ENCODE results near the gene CCDC40.
A peak's percentile ranks its signal among the peaks of the same experiment; 100 is the strongest.
"Not testable (repeated sequence)": the region's sequence is repeated elsewhere in the genome, so short reads cannot be mapped to it uniquely, and the experiment has no call there.

The CCDC40 gene

DNA sequence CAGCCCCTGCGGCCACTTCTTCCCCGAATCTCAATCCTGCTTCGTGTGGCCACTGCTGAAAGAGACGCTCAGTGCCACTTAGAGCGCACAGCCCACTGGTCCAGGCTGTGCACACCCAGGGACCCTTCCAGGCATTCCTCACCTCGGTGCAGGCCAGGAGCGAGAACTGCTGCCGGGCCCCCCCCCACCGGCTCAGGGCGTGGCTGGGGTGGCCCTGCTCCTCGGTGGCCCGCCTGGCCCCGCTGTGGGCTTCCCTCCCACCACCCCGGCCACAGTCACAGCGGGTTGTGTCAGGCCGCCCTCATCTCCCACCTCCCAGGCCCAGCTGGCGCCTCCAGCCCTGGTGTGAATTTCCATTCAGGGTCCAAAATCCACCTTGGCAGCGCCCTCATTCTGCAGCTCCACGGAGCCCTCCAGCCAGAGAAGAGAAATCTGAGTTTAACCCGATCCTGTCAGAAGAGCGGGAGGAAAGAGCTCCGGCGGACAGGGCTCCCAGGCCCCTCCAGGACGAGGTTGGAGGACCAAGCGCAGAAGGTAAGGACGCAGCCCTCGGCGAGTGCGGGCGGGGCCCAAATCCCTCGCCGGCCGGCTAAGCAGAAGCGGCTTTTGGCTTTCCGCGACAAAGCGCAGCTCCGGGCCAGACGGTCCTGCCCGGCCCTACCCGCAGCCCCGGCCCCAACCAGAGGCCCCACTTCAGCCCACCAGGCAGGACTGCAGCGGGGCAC, 12.8 kb upstream of the CCDC40 start:
- DNase-seq (ENCODE audit: low read depth), result no peak

DNA sequence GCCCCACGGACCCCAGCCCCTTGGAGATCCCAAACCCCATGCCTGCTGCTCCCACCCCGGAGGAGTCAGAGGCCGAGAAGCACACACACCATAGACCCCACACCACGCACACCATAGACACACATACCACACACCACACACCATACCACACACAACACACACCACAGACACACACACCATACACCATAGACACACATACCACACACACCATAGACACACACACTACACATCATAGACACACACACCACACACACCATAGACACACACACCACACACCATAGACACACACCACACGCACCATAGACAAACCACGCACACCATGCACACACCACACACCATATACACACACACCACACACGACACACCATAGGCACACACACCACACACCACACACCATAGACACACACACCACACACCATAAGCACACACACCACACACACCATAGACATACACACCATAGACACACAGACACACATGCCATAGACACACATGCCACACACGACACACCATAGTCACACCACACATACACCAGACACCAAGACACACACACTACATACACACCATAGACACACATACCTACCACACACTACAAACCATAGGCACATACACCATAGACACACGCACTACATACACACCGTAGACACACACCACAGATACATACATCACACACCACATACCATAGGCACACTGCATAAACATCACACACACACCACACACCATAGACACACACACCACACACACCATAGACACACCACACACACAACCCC, 12.1 kb upstream of the CCDC40 start:
- no peak for DNase-seq (ENCODE audit: low read depth)

- DNase-seq (ENCODE audit: low read depth), result no peak
Observed at GRCh38 chr17:80025140-80025539, 11.3 kb upstream of the CCDC40 start.

DNA sequence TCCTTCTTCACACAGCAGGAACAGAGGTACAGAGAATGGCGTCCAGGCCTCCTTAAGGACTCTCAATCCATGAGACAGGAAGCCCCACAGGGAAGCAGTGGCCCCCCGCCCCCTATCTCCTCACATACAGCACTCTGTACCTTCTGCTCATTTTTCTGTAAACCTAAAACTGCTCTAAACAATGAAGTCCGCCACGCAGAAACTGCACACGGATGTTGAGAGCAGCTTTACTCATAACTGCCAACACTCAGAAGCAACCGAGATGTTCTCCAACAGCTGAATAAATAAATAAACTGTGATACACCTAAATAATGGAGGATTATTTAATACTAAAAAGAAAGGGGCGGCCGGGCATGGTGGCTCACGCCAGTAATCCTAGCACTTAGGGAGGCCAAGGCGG, 10.6 kb upstream of the CCDC40 start:
- DNase-seq (ENCODE audit: low read depth), result no peak

- DNase-seq (ENCODE audit: low read depth), result no peak
Observed at GRCh38 chr17:80026359-80027042, 9.9 kb upstream of the CCDC40 start.

DNA sequence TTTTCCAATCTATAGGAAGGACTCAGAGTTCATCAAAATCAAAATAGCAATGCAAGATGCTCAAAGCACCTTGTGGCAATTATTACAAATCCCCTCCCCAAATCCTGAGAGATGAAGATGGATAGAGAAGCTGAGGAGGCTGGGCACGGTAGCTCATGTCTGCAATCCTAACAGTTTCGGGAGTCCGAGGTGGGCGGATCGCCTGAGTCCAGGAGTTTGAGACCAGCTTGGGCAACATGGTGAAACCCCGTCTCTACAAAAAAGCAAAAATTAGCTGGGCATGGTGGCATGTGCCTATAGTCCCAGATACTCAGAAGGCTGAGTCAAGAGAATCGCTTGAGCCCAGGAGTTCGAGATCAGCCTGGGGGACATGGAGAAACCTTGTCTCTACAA, 9.4 kb upstream of the CCDC40 start:
- DNase-seq (ENCODE audit: low read depth), result no peak

GRCh38 chr17:80028030-80028429, 8.4 kb upstream of the CCDC40 start:
- DNase-seq (ENCODE audit: low read depth), result no peak

DNA sequence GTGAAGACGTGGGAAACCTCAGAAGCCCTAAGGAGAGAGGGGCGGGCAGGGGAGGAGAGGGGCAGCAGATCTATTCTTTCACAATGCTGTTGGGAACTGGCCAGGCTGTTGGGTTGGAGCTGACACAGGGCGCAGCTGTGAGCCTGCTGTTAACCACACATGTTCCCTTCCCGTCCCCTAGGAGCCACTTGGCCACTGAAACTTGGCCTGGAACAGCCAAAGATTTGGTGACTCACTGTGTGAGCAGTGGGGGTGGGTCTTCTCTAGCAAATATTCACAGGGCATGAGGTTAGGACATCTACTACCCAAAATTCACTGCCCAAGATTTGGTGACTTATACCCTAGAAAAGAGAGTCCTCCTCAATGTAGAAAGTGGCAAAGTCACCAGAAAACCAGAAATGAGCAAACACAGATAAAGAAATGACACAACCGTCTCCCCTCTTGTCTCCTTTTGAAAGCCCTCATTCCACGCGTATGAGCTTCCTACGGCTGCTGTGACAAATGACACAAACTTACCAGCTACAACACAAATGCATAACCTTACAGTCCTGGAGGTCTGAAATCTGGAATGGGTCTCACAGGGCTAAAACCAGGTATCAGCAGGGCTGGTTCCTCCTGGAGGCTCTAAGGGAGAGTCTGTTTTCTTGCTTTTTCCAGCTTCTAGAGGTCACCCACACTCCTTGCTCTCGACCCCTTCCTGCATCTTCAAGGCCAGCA, 7.0 kb upstream of the CCDC40 start:
- no peak for DNase-seq (ENCODE audit: low read depth)

DNA sequence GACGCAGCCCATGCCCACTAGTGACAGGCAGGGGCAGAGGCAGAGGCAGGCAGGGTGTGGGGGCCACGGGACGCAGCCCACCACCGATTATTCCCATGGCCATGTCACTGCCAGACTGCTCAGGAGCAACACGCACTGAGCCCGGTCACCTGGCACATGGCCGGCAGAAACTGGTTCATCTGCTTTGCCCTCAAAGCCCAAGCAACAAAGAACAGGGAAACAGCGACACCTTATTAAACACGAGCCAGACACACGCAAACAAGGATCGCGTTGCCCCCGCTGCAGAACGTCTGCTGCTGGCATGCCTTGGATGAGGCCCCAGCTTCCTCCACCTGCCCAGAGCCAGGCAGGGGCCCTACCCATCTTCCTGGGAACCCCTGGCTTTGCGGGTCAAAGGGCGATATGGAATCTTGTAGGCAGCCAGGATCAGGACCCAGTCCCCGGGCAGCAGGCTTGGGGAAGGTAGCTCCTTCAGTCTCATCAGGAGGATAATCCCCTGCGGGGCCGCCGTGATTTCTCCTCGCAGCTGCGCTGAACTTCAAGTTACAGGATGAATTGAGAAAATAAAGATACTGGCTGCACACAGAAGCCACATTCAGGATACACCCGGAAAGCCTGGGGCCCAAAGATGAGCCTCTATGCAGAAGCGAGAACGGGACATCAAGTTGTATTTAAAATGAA, 5.6 kb upstream of the CCDC40 start:
- no peak for DNase-seq (ENCODE audit: low read depth)

DNA sequence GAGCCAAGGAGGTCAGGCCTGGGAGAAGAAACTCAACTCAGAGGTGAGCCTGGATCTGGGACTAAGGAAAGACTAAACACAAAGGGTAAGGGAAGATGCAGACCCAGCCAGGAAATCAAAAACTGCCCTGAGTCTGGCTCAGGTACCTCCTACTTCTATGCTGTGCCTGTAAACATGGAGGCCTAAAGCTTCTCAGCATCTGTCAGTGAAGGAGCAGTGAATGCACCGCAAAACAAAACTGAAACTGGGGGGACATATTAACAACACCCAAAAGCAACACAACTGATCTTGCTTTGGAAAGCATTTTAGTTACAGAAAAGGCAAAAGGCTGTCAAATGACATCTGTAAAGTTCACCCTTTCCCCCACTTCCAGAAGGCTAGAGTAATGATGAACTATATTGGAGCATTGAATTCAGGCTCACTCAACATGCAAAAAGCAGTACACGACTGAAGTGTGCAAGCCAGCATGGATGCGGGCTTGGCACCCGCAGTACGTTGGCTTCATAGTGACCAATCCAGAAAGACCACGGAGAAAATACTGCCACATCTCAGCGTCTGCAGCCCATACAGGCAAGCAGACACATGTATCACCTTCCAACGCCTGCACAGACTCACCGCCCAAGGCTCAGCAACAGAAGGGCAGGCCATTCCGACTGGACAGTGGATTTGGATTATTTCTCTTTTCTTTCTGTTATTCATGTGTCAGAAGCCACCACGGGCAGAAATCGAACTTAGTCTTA, 4.6 kb upstream of the CCDC40 start:
- no peak for DNase-seq (ENCODE audit: low read depth)

DNA sequence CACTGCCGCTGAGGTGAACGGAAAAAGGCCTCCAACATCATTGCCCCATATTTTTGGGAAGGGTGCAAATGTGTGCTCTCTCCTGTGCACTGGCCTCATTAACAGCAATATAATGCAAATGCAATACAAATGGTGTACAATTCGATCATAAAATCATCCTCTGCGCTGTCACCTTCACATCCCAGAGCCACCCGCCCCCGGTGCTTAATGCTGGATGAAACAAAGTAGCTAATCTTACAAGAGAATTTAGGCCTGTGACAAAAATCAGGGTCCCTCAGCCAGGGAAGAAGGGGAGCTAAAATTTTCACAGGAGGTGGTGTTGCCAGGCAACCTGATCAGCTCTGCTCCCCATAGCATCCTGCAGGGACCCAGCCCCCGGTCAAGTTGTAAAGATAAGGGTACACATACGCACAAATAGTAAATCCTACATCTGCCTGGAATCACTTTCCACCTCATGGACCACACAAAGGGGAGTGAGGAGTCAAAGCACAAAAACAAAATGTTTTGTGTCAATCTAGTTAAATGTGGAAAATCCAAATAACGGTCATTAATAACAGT, 3.7 kb upstream of the CCDC40 start:
- no peak for DNase-seq (ENCODE audit: low read depth)

- no peak for DNase-seq (ENCODE audit: low read depth)
Observed at GRCh38 chr17:80033840-80034239, 2.6 kb upstream of the CCDC40 start.

GRCh38 chr17:80034791-80035686, 1.4 kb upstream of the CCDC40 start:
- peak; percentile 17 for DNase-seq (ENCODE audit: low read depth)

DNA sequence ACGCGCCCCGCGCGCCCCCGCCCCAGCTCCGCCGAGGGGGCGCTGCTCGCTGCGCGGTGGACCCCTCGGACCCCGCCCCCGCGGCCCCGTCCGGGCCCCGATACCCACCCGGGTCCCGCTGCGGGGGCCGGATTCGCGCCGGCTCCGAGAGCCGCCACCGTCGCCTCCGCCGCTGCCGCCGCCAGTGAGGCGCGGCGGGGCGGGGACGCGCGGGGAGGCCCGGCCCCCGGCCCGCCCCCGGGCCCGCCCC, 830 bp upstream of the CCDC40 start, which contains the start of gene TBC1D16:
Gene TBC1D16 (minus strand): TSS at position 186 of the 250 bp plus-strand sequence. CDS start 22,325 bp downstream, outside the sequence.
- no peak for DNase-seq (ENCODE audit: low read depth)

GRCh38 chr17:80036715-80037477, 454 bp downstream of the CCDC40 start:
- DNase-seq (ENCODE audit: low read depth), result peak; percentile 15

- DNase-seq (ENCODE audit: low read depth), result no peak
Observed at GRCh38 chr17:80043963-80044362, 7.5 kb downstream of the CCDC40 start.

- DNase-seq (ENCODE audit: low read depth), result no peak
Observed at GRCh38 chr17:80045703-80046102, 9.3 kb downstream of the CCDC40 start.

- not testable (repeated sequence) for DNase-seq (ENCODE audit: low read depth)
Observed at GRCh38 chr17:80046709-80047108, 10.3 kb downstream of the CCDC40 start.

- DNase-seq (ENCODE audit: low read depth), result no peak
Observed at GRCh38 chr17:80047176-80047575, 10.7 kb downstream of the CCDC40 start.
